ENCODE results near the gene TLE4.

DNA sequence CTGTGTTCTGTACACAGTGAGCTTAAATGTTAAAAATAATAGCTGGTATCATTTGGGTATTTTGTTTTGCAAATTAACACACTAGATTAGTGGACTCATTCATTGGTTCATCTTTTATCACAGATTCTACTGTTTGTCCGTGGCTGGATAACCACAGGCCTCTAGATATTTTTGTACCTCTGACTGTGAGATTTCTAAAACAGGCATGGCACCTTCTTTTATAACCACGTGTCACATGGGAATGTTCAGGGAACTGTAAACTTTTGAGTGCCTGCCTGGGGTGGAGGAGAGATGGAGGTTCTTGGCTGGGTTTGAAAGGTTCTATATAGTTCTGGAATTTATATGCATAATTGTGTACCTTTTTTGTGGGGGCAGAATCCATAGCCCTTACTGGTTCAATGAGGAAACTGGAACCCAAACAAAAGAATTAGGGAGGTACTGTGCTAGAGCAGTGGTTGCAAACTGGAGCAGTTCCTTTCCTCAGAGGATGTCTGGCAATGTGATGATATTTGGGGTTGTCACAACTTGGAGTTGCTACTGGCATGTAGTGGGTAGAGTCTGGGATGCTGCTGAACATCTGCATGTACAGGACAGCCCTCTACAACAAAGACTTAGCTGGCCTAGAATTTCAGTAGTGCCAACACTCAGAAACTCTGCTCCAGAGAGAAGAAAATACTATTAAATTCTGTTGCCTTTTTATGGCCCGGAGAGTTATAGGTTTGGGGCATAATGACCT lies 16.9 kb downstream of the TLE4 start:
- TF ChIP-seq, protein P1, sequence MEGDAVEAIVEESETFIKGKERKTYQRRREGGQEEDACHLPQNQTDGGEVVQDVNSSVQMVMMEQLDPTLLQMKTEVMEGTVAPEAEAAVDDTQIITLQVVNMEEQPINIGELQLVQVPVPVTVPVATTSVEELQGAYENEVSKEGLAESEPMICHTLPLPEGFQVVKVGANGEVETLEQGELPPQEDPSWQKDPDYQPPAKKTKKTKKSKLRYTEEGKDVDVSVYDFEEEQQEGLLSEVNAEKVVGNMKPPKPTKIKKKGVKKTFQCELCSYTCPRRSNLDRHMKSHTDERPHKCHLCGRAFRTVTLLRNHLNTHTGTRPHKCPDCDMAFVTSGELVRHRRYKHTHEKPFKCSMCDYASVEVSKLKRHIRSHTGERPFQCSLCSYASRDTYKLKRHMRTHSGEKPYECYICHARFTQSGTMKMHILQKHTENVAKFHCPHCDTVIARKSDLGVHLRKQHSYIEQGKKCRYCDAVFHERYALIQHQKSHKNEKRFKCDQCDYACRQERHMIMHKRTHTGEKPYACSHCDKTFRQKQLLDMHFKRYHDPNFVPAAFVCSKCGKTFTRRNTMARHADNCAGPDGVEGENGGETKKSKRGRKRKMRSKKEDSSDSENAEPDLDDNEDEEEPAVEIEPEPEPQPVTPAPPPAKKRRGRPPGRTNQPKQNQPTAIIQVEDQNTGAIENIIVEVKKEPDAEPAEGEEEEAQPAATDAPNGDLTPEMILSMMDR (conservative IDR thresholded peaks at IDR 0.05 in 1 of 2, IDR thresholded peaks at IDR 0.05 in 1 of 2; ENCODE audit: extremely low read depth in 1 of 2, insufficient read depth in 1 of 2, low read depth in 1 of 2, low read length in 2 of 2): no peak
- TF ChIP-seq EZH2 (IDR thresholded peaks at IDR 0.05; ENCODE audit: borderline replicate concordance, low read length): no peak
